ENCODE measurements around the gene CISD2.
A peak's percentile ranks its signal among the peaks of the same experiment; 100 is the strongest.
"Not testable (repeated sequence)": the region's sequence is repeated elsewhere in the genome, so short reads cannot be mapped to it uniquely, and the experiment has no call there.

CISD2 gene

GRCh38 chr4:102868781-102869568 is at the start of gene CISD2:
TSS of gene CISD2 (plus strand) at chr4:102868992. CDS start at chr4:102869085, 93 bp downstream.
- peak; percentile 83 to 90 (median 84) for DNase-seq (ENCODE audit: low read depth in 3 of 3)

- DNase-seq (ENCODE audit: low read depth in 3 of 3) = not testable (repeated sequence)
These were observed 49.7 kb upstream of the CISD2 start for GRCh38 chr4:102819100-102819499.

- no peak for DNase-seq (ENCODE audit: low read depth in 3 of 3)
These were observed 49.0 kb upstream of the CISD2 start for GRCh38 chr4:102819588-102820365.

- no peak for DNase-seq (ENCODE audit: low read depth in 3 of 3)
These were observed 45.3 kb upstream of the CISD2 start for GRCh38 chr4:102823464-102823863.

GRCh38 chr4:102823897-102824296 is 44.9 kb upstream of the CISD2 start:
- DNase-seq (ENCODE audit: low read depth in 3 of 3) = no peak

- DNase-seq (ENCODE audit: low read depth in 3 of 3) = no peak
These were observed 44.4 kb upstream of the CISD2 start for GRCh38 chr4:102824398-102824797.

GRCh38 chr4:102825261-102826091 is 43.3 kb upstream of the CISD2 start:
- DNase-seq (ENCODE audit: low read depth in 3 of 3) = no peak

GRCh38 chr4:102826105-102826889 is 42.5 kb upstream of the CISD2 start:
- no peak for DNase-seq (ENCODE audit: low read depth in 3 of 3)

- peak; percentile 92 to 93 (median 93) for DNase-seq (ENCODE audit: low read depth in 3 of 3)
These were observed 41.7 kb upstream of the CISD2 start, which contains the start of gene UBE2D3 for GRCh38 chr4:102826890-102827673. TSS of gene UBE2D3 (minus strand) at chr4:102827551. CDS start at chr4:102826508, 1,043 bp downstream.

- DNase-seq (ENCODE audit: low read depth in 3 of 3) = peak; percentile 96 to 98 (median 98)
These were observed 40.9 kb upstream of the CISD2 start for GRCh38 chr4:102827674-102828496.

GRCh38 chr4:102828497-102828808 is 40.3 kb upstream of the CISD2 start:
- DNase-seq (ENCODE audit: low read depth in 3 of 3) = no peak

GRCh38 chr4:102829803-102830202 is 39.0 kb upstream of the CISD2 start:
- DNase-seq (ENCODE audit: low read depth in 3 of 3) = no peak

GRCh38 chr4:102832105-102832504 is 36.7 kb upstream of the CISD2 start:
- no peak for DNase-seq (ENCODE audit: low read depth in 3 of 3)

- DNase-seq (ENCODE audit: low read depth in 3 of 3) = no peak
These were observed 36.1 kb upstream of the CISD2 start for GRCh38 chr4:102832667-102833066.

GRCh38 chr4:102836596-102836995 is 32.2 kb upstream of the CISD2 start:
- DNase-seq (ENCODE audit: low read depth in 3 of 3) = no peak

- no peak for DNase-seq (ENCODE audit: low read depth in 3 of 3)
These were observed 26.4 kb upstream of the CISD2 start for GRCh38 chr4:102842367-102842766.

GRCh38 chr4:102843273-102843672 is 25.5 kb upstream of the CISD2 start:
- DNase-seq (ENCODE audit: low read depth in 3 of 3) = no peak

GRCh38 chr4:102843938-102844337 is 24.9 kb upstream of the CISD2 start:
- no peak for DNase-seq (ENCODE audit: low read depth in 3 of 3)

- no peak for DNase-seq (ENCODE audit: low read depth in 3 of 3)
These were observed 21.1 kb upstream of the CISD2 start for GRCh38 chr4:102847687-102848086.

Data from stimulated activated CD4-positive, alpha-beta T cell treated with anti-CD3 and anti-CD28 coated beads, TNF-alpha, amount 100 ng/mL, for 24 hours (primary cell).